ENCODE results near the gene PDGFA.

PDGFA gene

DNA sequence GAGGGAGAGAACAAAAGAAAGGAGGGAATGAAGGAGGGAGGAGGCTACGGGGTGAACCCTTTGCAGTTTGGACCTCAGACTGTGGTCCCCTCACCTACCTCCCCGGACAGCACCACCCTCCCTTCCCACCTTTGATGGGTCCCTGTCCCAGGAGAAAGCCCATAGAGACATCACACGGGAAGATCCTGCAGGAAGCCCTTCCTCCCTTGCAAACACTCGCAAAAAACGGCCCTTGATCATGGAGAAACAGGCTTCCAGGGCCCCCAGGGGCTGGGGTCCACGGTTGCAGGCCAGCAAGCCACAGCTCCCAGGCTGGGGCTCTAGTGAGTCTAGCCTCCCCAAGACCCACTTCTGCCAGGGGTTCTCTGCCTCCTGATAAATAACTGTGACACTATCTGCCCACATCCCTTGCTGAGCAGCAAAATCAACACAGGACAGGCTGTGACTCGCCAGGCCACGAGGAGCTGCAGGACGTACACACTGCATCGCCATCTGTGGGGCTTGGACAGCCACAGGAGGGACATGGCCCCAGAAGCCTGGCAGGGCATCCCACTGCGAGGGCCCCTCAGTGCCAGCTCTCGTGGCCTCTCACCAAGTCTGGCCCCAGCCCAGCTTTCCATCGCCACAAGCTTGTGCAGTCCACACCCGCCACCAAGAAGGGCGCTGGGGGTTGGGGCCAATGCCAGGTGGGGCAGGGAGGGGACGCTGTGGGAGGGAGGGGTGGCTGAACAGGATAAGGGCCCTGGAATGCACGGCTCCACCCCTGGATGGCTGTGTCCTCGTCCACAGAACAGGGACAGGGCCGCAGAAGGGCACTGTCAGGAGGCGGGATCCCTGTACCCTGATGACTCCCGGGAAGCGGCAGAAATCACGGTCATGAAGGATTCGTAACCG is 34.2 kb downstream of the PDGFA start:
- no peak for DNase-seq

DNA sequence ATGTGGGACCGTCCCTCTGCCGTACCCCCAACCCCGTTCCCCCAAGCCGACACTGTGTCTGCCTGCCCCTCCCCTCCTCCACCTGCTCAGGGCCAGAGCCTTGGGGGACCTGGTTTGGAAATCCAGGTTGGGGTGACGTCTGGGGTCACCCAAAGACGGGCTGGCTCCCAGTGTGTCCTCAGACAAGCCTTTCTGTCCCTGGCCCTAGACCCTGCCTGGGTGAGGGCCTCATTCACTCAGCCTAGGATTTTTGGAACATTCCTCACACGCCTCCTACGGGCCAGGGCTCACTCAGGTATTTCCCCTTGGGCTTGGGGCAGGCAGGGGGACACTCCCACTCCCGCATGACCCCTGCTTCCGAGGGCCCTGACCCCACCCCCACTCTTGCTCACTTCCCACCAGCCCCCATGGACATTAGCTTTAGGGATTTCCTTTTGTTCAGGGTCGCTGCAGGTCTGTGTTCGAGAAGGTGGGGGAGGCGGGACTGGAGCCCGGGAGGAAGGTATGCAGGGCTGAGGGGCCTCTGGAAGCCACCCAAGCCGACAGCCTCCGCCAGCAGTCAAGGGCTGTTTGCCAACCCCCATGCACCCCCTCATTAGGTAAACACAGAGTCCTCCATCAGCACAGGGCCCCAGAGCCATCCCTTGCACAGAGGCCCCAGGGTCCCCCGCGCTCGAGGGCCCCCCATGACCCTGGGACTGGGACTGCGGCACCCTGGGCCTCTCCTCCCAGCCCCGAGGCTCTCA is 35.1 kb downstream of the PDGFA start:
- no peak for DNase-seq

DNA sequence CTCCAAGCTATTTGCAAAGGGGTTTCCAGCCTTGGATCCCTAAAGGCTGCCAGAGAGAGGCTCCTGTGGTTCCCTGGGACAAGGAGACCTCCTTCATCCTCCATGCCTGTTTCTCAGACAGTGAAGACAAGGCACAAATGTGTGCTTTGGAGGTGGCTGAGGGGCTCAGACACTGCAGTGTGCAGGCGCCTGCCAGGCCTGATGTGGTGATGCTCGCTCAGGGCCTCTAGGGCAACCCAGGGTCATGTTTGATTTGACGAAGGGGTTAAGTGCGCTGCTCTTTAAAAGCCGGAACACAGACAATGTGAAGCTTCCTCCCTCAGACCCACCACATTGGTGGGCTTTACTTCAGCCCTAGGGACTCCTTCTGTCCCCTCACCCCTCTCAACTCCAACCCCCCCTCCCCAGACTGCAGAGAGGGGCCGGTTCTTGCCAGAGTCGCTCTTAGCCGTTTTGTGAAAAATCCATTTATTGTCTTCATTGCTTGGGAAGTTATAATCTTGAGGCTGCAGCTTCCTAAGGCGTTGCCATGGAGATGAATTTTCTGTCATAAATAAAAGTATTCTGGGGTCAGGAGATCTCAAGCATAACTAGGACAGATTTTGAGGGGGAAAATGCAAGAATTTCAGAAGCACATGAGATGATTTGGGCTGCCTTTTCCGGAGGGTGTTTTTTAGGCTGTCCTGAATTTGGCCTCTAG is 35.8 kb downstream of the PDGFA start:
- no peak for DNase-seq

DNA sequence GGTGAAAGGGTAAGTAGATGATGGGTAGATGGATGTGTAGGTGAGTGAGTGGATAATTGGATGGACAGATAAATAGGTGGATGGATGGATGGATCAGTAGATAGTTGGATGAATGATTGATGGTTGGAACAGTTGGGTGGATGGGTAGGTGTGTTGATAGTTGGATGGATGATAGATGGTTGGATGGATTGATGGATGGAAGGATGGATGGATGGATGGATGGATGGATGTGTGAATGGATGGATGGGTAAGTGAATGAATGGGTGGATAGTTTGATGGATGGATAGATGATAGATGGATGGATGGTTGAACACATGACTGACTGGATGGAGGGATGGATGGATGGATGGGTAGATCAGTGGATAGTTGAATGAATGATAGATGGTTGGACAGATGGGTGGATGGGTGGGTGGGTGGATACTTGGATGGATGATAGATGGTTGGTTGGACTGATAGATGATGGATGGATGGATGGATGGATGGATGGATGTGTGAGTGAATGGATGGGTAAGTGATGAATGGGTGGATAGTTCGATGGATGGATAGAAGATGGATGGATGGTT is 37.0 kb downstream of the PDGFA start:
- DNase-seq: no peak

DNA sequence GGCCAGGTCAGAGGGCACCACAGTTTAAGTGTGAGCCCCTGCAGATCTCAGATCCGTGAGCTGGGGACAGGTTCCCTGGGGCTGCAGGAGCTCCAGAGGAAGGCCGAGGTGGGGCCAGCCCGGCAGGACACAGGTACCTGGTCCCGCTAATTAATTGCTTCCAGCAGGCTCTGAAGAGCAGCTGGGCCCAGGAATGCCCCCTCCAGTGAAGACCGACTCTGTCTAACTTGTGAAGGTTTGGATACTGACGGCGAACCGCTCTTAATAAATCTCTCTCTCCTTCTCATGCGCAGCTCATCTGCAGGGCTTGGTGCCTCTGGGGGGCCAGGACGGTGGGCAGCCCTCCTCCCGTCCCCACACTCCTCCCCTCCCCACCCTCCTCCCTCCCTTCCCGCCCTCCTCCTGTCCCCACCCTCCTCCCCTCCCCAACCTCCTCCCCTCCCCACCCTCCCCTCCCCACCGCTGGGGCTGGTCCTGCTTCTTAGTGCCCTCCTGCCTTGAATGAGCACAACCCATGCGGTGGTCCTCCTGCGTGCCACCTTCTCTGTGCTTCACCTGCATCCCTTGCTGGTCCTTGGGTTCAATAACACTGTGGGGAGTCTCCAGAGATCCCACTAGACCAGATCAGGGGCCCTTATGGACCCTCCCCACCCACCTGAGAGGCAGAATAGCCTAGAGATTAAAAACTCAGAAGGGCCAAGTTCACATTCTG is 38.3 kb downstream of the PDGFA start:
- DNase-seq: no peak

DNA sequence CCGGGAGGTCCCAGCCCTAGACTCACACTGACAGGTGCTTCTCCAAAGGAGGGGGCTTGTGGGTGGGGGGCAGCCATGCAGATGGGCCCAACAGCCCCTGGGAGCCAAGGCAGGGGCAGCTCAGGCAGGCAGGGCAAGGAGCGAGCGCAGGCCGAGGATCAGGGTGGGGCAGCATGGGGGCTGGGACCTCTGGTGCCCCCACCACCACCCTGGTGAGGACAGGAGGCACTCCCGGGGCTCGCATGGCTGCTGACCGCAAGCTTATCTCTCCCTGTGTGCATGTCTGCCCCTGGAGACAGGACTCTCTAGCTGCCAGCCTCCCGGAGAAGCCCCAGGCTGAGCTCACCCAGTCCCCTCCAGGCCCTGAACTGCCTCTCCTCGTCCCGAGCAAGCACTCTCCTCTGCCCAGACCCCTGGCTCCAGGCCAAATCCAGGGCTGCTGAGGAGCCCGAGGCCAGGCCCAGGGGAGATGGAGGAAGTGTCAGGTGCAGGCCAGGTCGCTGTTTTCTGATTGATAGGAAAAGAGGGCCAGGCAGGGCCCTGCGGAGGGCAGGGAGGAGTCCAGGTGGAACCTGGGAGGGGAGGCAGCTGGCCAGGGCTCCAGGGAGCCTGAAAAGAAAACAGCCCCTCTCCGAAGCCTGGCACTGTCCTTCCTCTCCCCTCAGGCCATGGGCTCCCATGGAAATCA is 39.0 kb downstream of the PDGFA start:
- DNase-seq: peak; percentile 93

DNA sequence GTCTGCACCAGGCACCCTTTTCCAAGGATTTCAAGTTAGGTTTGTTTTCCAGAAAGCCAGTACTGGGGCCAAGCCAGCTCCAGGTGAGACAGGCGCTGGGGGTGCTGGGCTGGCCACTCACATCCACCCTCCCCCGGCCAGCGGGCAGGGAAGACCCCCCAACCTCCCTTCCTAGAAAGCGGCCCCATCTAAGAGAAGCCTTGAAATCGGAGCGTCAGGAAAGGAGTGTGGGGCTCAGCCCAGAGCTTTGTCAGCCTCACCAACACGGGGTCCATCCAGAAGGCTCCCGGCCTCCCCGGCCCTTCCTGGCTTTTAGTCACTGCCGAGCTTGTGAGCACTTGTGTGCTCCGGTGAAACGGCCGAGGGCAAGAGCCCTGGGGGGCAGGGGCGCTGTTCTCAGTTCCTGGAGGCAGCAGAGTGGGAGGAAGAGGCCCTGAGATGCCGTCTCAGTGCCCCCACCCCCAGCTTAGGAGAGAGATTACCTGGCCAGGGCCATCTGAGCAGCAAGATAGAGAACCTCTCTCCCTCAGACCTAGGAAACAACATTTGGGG is 39.6 kb downstream of the PDGFA start:
- DNase-seq: no peak

DNA sequence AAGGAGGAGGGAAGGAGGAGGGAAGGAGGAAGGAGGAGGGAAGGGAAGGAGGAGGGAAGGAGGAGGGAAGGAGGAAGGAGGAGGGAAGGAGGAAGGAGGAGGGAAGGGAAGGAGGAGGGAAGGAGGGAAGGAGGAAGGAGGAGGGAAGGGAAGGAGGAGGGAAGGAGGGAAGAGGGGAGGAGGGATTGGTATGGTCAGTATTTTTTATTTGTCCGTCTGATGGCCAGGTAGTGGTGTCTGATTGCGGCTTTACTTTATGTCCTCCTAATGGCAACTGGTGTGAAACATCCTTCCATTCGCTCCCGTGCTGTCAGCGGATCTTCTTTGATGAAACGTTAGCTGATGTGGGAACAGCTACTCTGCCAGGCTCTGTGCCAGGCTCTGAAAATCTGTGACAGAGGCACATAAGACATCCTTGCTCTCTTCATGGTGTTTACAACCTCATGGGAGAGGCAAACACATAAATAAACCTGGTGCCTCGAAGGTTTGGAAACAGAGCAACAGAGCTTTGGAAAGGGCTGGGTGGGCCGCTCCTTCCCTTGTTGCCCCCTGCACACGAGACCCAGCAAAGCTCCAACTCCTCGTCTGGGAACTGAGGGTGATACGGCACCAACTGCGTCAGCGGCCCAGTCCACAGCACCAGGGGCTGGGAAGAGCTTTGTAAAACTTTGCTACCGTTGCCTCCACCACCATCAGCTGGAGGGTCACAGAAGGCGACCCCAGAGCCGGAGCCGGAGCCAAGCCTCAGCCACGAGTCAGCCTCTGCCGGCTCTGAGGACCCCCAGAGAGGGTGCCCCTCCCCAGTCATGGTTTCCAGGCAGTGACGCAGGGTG is 40.3 kb downstream of the PDGFA start:
- DNase-seq: no peak

DNA sequence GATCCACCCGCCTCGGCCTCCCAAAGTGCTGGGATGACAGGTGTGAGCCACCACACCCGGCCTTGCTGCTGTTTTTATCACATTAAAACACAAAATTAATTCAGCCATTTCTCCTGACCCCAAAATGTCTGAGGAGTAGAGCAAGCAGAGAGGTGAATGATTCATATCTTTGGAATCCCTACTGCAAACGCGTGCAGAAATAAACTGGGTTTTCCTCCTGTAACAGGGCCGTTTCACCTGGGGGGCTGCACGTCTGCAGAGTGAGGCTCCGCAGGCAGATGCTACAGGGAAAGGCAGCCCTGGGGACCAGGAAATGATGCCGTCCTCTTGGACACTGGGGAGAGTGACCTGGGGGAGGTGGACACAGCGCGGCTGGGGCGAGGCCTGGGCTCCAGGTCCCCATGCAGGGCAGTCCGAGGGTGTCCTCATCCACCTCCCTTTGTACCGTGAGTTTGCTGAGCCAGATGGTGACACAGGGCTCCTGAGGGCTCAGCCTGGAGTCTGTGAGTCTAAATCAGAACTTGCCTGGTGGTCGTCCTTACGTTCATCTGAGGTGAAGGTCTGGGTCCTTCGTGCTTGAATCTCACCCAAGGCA is 41.9 kb downstream of the PDGFA start:
- DNase-seq: no peak

DNA sequence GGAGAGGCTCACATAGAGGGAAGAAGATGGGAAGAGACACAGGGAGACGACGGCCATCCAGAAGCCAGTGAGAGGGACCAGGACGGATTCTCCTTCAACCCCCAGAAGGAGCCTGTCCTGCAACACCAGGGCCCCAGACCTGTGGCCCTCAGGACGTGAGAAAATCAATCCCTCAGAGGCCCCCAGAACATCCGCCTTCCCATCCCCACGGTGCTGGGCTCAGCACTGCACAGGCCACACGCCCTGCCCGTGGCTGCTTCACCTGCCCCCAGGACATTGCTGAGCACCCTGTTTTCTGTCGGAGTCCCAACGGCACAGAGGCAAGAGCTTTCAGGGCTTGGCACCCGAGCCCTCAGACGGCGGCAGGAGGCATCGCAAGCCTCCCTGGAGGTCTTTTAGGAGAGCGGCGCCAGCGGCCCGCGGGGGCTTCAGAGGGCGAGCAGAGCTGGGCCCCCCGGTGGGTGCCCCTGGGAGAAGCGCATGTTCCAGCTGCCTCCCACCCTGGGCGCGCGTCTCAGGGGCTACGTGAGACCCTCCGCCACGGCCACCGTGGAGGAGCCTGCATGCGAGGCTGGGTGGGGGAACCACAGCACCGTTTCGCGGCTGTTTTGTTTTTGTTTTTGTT is 42.8 kb downstream of the PDGFA start:
- DNase-seq: no peak

DNA sequence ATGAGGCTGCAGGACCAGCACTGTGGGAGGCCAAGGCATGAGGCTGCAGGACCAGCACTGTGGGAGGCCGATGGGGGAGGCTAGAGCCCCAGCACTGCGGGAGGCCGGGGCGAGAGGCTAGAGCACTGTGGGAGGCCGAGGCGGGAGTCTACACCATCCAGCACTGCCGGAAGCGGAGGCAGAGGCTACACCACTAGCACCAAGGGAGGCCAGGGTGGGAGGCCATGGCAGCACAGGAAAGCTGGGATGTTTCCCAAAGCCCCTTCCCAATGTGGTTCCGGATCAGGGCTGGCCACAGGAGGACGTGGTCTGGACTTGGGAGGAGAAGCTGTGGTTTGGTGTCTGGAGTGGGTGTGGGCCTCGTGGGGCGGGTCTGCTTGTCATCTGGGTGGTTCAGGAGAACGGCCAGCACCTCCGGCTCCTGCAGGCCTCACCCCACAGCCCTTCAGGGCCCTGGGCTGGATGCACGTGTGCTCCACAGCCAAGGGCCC is 43.6 kb downstream of the PDGFA start:
- DNase-seq: no peak

DNA sequence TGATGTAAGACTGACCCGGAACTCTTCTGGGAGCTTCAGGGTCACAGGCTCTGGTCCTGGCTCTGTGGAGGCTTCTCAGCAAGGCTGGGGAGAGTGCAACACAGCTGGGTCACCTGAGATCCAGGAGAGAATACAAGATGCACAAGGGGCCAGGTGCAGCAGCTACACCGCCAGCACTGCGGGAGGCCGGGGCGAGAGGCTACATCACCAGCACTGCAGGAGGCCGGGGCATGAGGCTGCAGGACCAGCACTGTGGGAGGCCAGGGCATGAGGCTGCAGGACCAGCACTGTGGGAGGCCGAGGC is 44.3 kb downstream of the PDGFA start:
- no peak for DNase-seq

DNA sequence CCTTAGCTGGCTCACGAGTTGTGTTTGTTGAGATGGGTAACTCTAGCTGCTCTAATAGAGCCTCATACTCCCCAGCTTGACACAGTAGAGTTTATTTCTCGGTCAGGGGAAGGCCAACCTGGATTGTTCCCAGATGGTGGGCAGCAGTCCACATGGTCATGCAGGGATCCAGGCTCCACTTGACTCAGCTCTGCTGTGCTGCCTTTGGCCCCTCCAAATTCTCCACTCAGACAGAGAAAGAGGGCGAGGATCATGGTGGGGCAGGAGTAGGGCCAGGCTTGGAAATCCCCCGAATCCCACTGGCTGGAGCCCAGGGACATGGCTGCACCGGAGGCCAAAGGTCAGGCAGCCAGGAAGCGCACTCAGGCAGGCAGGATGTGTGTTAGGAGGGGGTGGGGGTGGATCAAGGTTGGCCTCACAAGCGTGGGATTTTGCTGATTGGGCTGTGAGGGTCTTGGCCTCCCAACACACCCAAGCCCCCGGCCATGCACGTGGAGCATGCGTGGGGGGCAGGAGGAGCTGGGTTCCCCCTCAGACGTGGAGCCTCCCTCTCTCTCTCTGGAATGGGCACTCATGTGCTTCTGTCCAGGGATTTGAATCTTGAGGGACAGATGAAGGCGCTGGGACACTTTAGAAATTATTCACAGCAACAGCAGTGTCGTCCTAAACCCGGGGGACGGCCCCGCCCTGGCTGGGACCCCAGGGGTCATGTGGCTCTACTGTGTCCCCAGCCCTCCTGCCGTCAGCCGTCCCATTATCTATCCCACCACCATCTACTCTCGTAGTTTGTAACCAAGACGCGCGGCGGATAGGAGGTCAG is 44.8 kb downstream of the PDGFA start:
- no peak for DNase-seq

DNA sequence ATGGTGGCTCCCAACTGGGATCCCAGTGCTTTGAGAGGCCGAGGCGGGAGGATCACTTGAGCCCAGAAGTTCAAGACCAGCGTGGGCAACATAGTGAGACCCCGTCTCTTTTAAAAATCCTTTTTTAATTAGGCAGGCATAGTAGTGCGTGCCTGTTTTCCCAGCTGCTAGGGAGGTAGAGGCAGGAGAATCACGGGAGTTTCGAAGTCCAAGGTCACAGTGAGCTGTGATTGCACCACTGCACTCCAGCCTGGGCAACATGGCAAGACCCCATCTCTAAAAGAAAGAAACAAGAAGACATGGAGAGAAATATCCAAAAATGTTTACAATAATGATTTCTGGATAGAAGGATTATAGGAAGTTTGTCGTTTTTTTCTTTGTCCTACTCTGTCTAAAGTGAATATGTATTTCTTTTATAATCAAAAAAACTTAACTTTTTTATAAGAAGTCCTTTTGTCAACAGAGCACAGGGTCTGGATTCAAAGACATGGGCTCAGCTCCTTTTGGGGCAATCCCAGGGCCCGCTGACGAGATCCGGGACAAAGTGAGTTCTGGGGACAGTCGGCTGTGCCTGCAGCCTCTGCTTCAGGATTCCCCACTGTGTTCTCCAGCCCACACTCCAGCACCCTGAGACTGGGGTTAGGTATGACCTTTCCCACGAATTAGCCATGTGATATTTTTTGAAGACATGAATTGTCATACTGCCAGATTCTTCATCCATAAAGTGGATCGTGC is 45.6 kb downstream of the PDGFA start:
- no peak for DNase-seq

DNA sequence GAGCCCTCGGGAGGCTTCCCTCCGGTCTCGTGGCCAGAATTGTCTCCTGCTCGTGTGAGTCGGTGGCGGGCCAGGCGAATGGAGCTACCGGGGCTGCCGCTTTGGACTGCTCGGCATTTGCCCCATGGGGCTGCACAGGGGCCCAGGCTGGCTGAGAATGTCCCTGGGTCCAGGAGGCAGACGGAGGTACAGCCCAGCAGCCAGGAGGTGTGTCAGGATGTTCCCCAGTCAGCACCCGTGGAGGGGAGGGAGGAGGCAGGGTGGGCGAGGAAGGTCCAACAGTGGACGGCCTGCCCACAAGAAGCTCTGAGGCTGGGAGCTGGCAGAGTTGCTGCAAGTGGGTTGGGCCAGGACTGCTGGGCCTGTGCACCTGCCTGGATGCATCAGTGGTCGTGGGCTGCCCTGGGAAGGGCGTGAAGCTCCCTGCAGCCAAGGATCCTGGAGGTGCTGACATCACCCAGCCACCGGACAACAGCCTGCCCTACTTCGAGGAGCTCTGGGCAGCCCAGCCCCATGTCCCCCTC is 46.4 kb downstream of the PDGFA start:
- DNase-seq: no peak

DNA sequence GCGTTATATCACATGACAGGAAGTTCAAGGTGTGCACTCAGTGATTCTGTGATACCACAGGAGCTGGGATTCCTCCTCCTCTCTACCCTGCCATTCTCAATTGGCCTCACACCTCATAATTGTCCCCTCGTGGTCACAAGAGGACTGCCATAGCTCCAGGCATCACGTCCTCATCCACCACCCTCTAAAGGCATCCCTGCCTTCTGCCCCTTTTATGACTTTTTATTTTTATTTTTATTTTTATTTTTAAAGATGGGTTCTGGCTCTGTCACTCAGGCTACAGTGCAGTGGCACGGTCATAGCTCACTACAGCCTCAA is 47.0 kb downstream of the PDGFA start:
- no peak for DNase-seq

DNA sequence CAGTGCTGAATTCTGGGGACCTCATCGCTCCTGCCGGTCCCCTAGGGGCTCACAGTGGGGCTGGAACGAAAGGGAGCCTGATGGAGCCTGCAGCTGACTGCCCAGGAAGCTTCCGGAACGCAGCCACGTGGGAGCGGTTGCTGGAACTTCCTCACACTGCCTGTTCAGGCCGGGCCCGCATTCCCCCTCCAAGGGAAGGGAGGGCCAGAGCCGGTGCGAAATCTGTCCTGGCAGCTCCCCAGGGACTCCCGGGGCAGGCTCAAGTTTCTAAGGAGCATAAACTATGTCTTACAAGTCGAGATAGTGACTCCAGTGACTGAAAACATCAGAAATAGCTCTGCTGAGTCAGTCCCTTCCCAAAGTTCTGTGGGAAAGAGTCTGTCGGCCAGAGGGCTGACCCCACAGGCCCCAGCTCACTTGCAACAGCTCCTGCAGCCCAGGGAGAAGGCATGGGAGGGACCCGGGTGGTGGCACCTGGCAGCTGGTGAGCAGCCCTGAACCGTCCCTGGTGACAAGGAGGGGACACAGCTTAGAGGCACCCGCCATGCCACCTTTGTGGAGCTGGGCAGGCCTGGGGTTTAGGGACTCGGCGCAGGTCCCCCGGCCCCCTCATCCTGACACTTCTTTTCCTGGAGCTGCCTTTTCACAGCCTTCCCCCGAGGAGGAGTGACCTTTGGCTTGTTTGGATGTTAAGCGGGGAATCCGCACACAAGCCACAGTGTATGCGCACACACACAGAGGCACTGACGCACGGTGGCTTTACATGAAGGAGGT is 47.6 kb downstream of the PDGFA start:
- DNase-seq: no peak
